Measurements from ENCODE around the gene FAM174C. TPM values are rescaled to one million over a fixed set of nuclear protein-coding genes. Genes with fewer than 3 reads are reported as not detected.

The FAM174C gene
- polyA plus RNA-seq, 4 donors = 18.7 to 30.6 (median 19.8) TPM

- DNase-seq (ENCODE audit: low read depth in 4 of 4, low spot score in 3 of 4) = no peak
These were observed 8.6 kb downstream of the FAM174C start for GRCh38 chr19:1283917-1284292.

- no peak for DNase-seq (ENCODE audit: low read depth in 4 of 4, low spot score in 3 of 4)
These were observed 9.1 kb downstream of the FAM174C start for GRCh38 chr19:1284293-1284978.

- DNase-seq (ENCODE audit: low read depth in 4 of 4, low spot score in 3 of 4) = no peak
These were observed 9.8 kb downstream of the FAM174C start for GRCh38 chr19:1284979-1285736.

- DNase-seq (ENCODE audit: low read depth in 4 of 4, low spot score in 3 of 4) = no peak
These were observed 10.5 kb downstream of the FAM174C start, which contains the start of gene EFNA2 for GRCh38 chr19:1285737-1286360. TSS of gene EFNA2 (plus strand) at chr19:1285873. CDS start at chr19:1286169, 296 bp downstream.

GRCh38 chr19:1286487-1287353 is 11.4 kb downstream of the FAM174C start:
- DNase-seq (ENCODE audit: low read depth in 4 of 4, low spot score in 3 of 4) = no peak

GRCh38 chr19:1287354-1288225 is 12.3 kb downstream of the FAM174C start:
- no peak for DNase-seq (ENCODE audit: low read depth in 4 of 4, low spot score in 3 of 4)

- DNase-seq (ENCODE audit: low read depth in 4 of 4, low spot score in 3 of 4) = no peak
These were observed 12.9 kb downstream of the FAM174C start for GRCh38 chr19:1288226-1288612.

GRCh38 chr19:1288833-1289685 is 13.7 kb downstream of the FAM174C start:
- DNase-seq (ENCODE audit: low read depth in 4 of 4, low spot score in 3 of 4) = no peak

- DNase-seq (ENCODE audit: low read depth in 4 of 4, low spot score in 3 of 4) = no peak
These were observed 14.3 kb downstream of the FAM174C start for GRCh38 chr19:1289686-1290025.

GRCh38 chr19:1290196-1290702 is 14.9 kb downstream of the FAM174C start:
- no peak for DNase-seq (ENCODE audit: low read depth in 4 of 4, low spot score in 3 of 4)

- no peak for DNase-seq (ENCODE audit: low read depth in 4 of 4, low spot score in 3 of 4)
These were observed 15.6 kb downstream of the FAM174C start for GRCh38 chr19:1290703-1291651.

GRCh38 chr19:1291761-1292418 is 16.6 kb downstream of the FAM174C start:
- DNase-seq (ENCODE audit: low read depth in 4 of 4, low spot score in 3 of 4) = no peak

- DNase-seq (ENCODE audit: low read depth in 4 of 4, low spot score in 3 of 4) = no peak
These were observed 17.3 kb downstream of the FAM174C start for GRCh38 chr19:1292419-1293151.

- no peak for DNase-seq (ENCODE audit: low read depth in 4 of 4, low spot score in 3 of 4)
These were observed 18.7 kb downstream of the FAM174C start for GRCh38 chr19:1293782-1294604.

GRCh38 chr19:1294688-1295087 is 19.4 kb downstream of the FAM174C start:
- DNase-seq (ENCODE audit: low read depth in 4 of 4, low spot score in 3 of 4) = no peak

Measured in right renal pelvis (tissue), 4 donors.